Body of pancreas (tissue), 4 donors: ENCODE results near the gene NINJ1. TPM values are rescaled to one million over a fixed set of nuclear protein-coding genes. Genes with fewer than 3 reads are reported as not detected.
A peak's percentile ranks its signal among the peaks of the same experiment; 100 is the strongest.

Experiments
- ATAC-seq: fragments of 150-250 bp; one replicate; pipeline ENCODE4 v1.9.1; 2016
- DNase-seq, 4 donors: peaks; one replicate each; pipeline ENCODE4 v3.0.0-alpha.2; 2019
- H3K27ac ChIP-seq, 4 donors: fragments of 200-600 bp; sonication (generic); 1 replicate in 3 of 4; 2 replicates in 1 of 4; pipeline versions ENCODE4 v1.5.1 to v1.6.1; 2016 to 2019; ENCODE audit warnings: mild to moderate bottlenecking in 1 of 4, mixed read lengths in 1 of 4, moderate library complexity in 1 of 4
- H3K27me3 ChIP-seq, 2 donors: fragments of 200-600 bp; sonication (generic); one replicate each; pipeline ENCODE4 v1.6.0; 2016; ENCODE audit warnings: mild to moderate bottlenecking in 1 of 2
- H3K36me3 ChIP-seq, 2 donors: fragments of 200-600 bp; sonication (generic); replicated peaks in 1 of 2; 2 replicates each; pipeline ENCODE4 v1.5.1; 2016; ENCODE audit warnings: low read depth in 2 of 2; ENCODE audit not compliant: insufficient read depth in 1 of 2
- H3K4me1 ChIP-seq: fragments of 200-600 bp; sonication (generic); one replicate; pipeline ENCODE4 v1.6.0; 2016
- H3K4me3 ChIP-seq, 2 donors: fragments of 200-600 bp; sonication (generic); 1 replicate in 1 of 2; 2 replicates in 1 of 2; pipeline ENCODE4 v1.5.1; 2016 to 2019
- H3K9me3 ChIP-seq, 3 donors: fragments of 200-600 bp; sonication (generic); 1 replicate in 2 of 3; 2 replicates in 1 of 3; pipeline ENCODE4 v1.5.1; 2016
- POLR2A ChIP-seq, 3 donors: fragments of 450-650 bp; IDR thresholded peaks; one replicate each; pipeline ENCODE4 v1.6.1; 2016; ENCODE audit warnings: antibody characterized with exemption in 3 of 3, mild to moderate bottlenecking in 2 of 3
- WGBS, 2 donors: methylation state at CpG; one replicate each; pipeline ENCODE4 v1.1.5; 2017; 5-methylcytosine and 5-hydroxymethylcytosine counted together
- intact Hi-C: fragments of 100-400 bp; cut with DNase I; formaldehyde crosslinking; loops from one replicate; pipeline ENCODE4 v1.15.1; 2023
- total RNA-seq, 2 donors: library from RNA; depleted of rRNA; stranded (reverse); fragments of >200 nt; gene quantifications; one replicate each; pipeline ENCODE4 v1.1.0, GENCODE V29; 2016
- TF ChIP-seq, protein P1 (sequence below), 7 experiments: fragments of 450-650 bp in 4 of 7; fragments of 200-600 bp in 3 of 7; sonication (generic) in 3 of 7; IDR thresholded peaks; one replicate each; pipeline ENCODE4 v1.5.1; 2016 to 2019; ENCODE audit warnings: antibody characterized with exemption in 7 of 7

NINJ1 gene
- total RNA-seq, 2 donors from 2014 or later = 32.6 to 32.9 TPM

DNA sequence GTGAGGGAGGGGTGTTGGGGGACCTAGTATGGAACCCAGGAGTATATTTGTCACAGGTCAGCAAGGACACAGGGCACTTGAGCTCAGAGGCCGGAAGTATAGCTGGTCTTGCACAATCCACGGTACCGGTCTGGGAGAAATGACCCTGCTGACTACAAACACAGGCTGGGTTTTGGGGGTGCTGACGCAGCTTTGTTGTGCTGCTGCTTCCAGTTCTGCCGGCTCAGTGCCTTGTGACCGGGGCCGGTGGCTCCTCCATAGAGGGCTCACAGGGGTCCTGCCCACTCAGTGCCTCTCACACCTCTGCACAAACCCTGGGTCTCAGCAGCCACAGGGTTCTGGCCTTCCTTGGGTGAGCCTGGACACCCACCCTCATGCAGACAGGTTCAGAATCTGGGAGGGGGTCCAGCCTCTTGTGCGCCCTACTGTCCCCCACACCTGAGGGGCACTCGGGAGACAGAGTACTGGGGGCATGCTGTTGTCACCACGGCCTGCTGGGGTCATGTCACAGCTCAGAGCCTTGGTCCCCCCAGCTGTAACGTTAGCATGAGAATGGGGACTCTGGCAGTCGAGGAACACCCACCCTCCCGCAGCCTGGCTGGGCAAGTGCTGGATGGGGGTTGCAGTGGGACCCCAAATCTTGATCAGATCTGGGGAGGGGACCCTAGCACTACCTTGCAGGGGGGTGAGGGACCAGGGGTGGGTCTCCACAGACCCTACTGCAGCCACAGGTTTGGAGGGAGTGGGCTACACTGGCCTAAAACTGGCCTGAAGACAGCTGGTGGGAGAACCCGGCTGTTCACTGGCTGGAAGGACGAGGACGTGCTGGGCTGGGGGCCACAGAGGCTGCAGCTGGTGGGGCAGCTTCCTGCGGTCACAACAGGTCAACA, 17.7 kb downstream of the NINJ1 start:
- Histone ChIP-seq H3K4me1 (peaks cover 16% of the 10 kb centered on the region), H3K27ac (peak overlapping the region; percentile 9 to 70 (median 54)), H3K4me3 (no peak overlapping the region), H3K36me3 (no peaks in the 10 kb centered on the region), H3K27me3 (no peaks in the 10 kb centered on the region), H3K9me3 (no peaks in the 10 kb centered on the region)
- 64 to 67% methylated on average over 9 to 17 of the region's 17 CpGs for WGBS, 2 donors
- DNase-seq = peak; percentile 45 to 88 (median 68)
- intact Hi-C loops = no loop called here
- TF ChIP-seq, protein P1, sequence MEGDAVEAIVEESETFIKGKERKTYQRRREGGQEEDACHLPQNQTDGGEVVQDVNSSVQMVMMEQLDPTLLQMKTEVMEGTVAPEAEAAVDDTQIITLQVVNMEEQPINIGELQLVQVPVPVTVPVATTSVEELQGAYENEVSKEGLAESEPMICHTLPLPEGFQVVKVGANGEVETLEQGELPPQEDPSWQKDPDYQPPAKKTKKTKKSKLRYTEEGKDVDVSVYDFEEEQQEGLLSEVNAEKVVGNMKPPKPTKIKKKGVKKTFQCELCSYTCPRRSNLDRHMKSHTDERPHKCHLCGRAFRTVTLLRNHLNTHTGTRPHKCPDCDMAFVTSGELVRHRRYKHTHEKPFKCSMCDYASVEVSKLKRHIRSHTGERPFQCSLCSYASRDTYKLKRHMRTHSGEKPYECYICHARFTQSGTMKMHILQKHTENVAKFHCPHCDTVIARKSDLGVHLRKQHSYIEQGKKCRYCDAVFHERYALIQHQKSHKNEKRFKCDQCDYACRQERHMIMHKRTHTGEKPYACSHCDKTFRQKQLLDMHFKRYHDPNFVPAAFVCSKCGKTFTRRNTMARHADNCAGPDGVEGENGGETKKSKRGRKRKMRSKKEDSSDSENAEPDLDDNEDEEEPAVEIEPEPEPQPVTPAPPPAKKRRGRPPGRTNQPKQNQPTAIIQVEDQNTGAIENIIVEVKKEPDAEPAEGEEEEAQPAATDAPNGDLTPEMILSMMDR (IDR thresholded peaks at IDR 0.05) = no peak
- TF ChIP-seq POLR2A (IDR thresholded peaks at IDR 0.05) = peak in 1 of 3 donors; percentile 29
- ATAC-seq = peak; percentile 50

DNA sequence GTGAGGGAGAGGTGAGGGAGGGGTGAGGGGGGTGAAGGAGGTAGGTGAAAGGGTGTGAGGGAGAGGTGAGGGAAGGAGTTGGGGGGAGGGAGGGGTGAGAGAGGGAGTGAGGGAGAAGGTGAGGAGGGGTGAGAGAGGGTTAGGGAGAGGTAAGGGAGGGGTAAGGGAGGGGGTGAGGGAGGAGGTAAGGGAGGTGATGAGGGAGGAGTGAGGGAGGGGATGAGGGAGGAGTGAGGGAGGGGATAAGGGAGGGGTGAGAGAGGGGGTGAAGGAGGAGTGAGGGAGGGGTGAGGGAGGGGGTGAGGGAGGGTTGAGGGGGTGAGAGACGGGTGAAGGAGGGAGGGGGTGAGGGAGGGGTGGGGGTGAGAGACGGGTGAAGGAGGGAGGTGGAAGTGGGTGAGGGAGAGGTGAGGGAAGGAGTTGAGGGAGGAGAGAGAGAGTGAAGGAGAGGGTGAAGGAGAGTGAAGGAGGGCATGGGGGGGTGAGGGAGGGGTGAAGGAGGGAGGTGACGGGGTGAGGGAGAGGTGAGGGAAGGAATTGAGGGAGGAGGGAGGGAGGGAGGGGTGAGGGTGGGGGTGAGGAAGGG, 18.5 kb downstream of the NINJ1 start:
- H3K4me3 ChIP-seq = no peak overlapping the region
- TF ChIP-seq POLR2A (IDR thresholded peaks at IDR 0.05) = no peak
- TF ChIP-seq, protein P1 (IDR thresholded peaks at IDR 0.05) = no peak

DNA sequence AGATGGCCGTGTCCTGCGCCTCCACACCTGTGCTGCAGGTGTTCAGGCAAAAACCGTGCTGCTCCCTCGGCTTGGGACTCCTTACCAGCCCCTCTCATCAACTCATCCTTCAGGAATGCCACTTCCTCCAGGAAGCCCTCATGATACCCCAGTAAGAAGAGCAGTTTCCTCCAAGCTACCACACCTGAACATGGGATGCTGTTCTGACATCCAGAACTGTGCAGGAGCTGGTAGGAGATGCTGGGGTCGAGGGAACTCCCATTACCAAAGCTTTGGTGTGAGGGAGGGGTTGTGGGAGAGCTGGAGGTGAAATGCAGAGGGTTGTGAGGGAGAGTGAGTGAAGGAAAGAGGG, 19.1 kb downstream of the NINJ1 start:
- DNase-seq (peak in 1 of 4 donors; percentile 11), ATAC-seq (no peak)
- no peak overlapping the region for H3K4me3 ChIP-seq
- no peaks in the 10 kb centered on the region for H3K9me3 ChIP-seq
- H3K4me1 ChIP-seq = peaks cover 7% of the 10 kb centered on the region
- H3K27me3 ChIP-seq = no peaks in the 10 kb centered on the region
- H3K27ac ChIP-seq = no peak overlapping the region
- TF ChIP-seq, protein P1 (IDR thresholded peaks at IDR 0.05) = no peak
- no peak for TF ChIP-seq POLR2A (IDR thresholded peaks at IDR 0.05)
- 72 to 78% methylated on average over 2 to 5 of the region's 5 CpGs for WGBS, 2 donors
- H3K36me3 ChIP-seq = no peaks in the 10 kb centered on the region
- intact Hi-C loops = no loop called here

More for the DNA sequence above, 18.5 kb downstream of the NINJ1 start:
- intact Hi-C loops = no loop called here
- DNase-seq (peak in 1 of 4 donors; percentile 2), ATAC-seq (no peak)
- H3K27ac ChIP-seq = peak overlapping the region; percentile 9 to 70 (median 54)
- 41% methylated on average over 3 of the region's 3 CpGs; no CpG with 5 or more reads in 1 of the 2 donors for WGBS, 2 donors
- H3K27me3 ChIP-seq = no peaks in the 10 kb centered on the region
- no peaks in the 10 kb centered on the region for H3K9me3 ChIP-seq
- H3K4me1 ChIP-seq = peaks cover 14% of the 10 kb centered on the region
- no peaks in the 10 kb centered on the region for H3K36me3 ChIP-seq

DNA sequence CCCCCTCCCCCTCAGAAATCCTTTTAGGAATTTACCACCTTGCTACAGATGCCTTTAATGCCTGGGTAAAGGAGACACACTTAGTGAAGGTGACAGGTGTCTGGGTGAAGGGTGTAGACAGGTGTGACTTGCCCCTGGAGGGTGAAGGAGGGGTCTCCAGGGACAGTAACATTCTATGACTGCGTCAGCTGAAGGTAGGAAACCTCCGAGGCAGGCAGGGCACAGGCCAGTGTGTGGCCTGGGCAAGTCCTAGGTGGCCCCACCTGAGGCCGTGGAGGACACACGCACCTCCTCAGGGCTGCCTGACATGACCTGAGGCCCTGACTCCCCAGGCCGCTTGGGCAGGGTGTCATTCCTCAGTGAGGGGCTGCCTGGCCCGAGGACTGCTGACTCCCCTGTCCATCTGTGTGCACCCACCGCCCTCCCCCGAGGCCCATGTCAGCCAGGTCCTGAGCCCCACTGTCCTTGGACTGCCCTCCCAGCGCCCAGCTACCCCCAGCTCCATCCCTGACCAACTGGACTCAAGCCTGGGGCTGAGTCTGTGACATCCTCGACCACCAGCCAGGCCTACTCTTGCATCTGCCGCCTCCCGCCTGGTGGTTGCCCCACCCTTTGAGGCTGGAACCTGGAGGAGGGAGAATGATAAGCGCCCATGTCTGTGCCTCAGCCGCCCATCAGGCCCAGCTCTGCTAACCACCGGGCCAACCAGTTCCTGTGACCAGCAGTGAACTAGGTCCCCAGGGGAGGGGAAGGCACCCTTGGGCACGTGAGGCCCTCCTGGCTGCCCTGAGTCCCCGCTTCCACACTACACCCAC, 19.7 kb downstream of the NINJ1 start:
- peak in 3 of 4 donors; percentile 5 to 13 (median 6) for DNase-seq
- intact Hi-C loops = no loop called here
- TF ChIP-seq, protein P1 (IDR thresholded peaks at IDR 0.05) = no peak
- no peak for TF ChIP-seq POLR2A (IDR thresholded peaks at IDR 0.05)
- Histone ChIP-seq H3K27ac (no peak overlapping the region), H3K27me3 (no peaks in the 10 kb centered on the region), H3K36me3 (no peaks in the 10 kb centered on the region), H3K9me3 (no peaks in the 10 kb centered on the region), H3K4me1 (peaks cover 2% of the 10 kb centered on the region), H3K4me3 (no peak overlapping the region)
- ATAC-seq = no peak
- WGBS, 2 donors = 82 to 91% methylated on average over 9 to 17 of the region's 17 CpGs
